NOMO-1 (cell line): Measurements from ENCODE around the gene KRTAP5-3.
A peak's percentile ranks its signal among the peaks of the same experiment; 100 is the strongest.

Experiments
- DNase-seq, 2 experiments: peaks; one replicate each; lab custom pipeline; 2025; ENCODE audit not compliant: unreplicated experiment in 2 of 2; lab: John Stamatoyannopoulos, UW

KRTAP5-3 gene

GRCh38 chr11:1644601-1645356 lies 36.5 kb upstream of the KRTAP5-3 start:
- DNase-seq, result no peak

DNA sequence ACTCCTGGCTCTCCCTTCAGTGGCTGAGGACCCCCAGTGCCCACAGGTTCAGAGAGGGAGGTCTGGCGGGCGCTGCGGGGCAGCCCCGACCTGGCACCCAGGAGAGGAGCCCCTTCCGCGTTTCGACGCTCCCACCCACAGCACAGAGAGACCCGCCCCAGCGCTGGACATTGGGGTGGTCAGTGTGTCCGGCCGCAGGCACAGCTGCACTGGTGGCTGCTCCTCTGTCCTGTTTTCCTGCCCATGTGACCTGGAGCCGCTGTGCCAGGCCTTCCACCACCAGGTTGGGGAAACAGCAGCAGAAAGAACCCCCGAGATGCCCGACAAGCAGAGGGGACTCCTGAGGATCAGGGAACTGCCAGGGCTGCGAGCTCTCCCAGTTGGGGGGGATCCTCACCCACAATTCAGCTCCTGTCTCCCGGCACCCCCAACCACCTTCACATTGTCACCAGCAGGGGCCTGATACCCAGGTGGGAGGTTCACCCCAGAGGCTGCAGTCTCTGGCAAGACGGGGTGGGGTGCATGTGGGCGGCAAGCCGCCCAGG lies 35.0 kb upstream of the KRTAP5-3 start:
- no peak for DNase-seq

DNA sequence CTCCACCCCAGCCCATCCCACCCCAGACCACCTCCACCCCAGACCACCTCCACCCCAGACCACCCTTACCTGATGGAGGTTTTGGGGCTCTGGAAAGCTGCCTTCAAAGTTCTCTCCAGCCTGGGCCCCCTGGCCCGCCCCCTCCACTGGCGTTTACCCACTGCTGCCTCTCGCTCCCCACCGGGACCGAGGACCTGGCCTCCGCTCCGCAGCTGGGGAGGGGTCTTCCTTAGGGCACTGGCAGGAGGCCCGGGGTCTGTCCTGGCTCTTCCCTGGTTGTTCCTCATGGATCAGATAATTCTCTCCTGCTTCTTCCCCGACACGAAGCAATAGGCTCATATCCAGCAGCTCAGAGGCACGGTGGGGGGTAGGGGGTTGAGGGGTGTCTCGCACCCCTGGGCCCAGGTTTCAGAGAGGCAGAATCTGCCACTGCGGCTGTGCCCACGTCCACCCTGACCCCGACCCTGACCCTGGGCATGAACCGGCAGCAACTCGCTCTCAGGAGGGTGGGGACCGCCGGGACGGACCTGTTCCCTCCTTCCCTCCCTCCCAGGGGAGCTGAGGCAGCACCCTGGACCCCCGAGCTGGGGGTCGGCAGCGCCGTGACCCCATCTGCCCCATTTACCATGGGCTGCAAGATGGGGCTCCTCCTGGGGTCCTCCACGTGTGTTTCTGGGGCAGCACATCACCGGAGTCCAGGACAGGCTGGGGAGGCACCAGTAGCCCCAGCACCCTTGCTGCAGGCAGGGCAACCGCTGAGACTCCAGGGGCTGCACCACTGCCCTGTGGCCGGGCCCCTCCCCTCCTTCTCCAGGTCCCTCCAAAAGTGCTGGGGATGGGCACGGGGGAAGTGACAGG lies 34.3 kb upstream of the KRTAP5-3 start:
- DNase-seq, result no peak

DNA sequence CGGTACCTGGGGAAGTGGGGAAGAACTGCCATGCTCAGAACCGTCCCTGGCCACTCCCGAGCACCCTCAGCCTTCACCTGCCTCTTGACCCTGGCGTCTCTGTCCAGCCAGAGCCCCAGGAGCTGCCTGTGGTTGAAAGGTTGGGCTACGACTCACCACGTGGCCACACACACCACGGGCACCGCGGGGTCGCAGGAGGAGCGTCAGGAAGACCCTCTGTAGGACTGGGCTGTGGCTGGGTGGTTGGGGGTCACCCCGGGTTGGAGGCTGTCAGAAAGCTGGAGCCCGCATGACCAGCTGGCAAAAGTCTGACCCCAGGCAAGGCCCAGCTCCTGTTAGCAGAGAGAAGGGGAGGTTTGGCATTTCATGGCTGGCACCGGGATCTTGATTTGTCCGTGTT lies 32.8 kb upstream of the KRTAP5-3 start:
- no peak for DNase-seq

DNA sequence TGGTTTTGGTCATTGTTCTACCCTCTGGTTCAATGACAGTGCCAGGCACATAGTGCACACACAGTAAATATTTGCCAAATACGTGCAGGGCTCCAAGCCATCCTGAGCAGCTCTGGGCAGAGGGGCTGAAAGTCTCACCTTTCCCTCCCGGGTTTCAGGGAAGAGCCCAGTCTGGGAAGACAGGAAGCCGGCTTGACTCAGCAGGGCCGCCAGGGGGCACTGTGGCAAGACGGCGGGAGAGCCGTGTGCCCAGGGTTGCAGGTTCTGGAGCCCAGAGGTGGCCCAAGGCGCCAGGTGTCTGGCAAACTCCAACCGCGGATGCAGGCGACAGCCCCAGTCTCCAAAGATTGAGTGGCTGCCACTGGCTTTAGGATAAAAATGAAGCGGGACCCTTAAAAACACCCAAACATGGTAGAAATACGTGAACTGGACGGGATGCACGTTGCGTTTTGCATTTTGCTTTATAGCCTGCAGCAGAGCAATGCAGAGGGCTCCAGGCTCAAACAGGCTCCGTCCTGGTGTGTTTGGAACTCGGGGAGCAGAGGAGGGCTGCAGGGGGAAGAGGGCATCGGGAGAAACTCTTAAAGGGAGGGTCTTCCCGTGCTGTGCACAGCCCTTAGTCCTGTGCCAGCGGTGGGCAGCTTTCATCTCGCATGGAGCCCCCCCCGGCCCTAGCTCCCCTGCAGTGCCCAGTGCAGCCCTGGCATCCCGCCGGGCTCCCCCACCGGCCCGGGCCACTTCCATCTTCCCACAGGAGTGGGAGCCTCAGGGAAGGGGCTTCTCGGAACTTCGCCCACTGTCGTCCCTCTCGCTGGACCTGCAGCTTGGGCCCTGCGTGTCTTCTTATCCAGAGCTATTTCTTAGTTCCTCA lies 32.0 kb upstream of the KRTAP5-3 start:
- DNase-seq, result no peak

DNA sequence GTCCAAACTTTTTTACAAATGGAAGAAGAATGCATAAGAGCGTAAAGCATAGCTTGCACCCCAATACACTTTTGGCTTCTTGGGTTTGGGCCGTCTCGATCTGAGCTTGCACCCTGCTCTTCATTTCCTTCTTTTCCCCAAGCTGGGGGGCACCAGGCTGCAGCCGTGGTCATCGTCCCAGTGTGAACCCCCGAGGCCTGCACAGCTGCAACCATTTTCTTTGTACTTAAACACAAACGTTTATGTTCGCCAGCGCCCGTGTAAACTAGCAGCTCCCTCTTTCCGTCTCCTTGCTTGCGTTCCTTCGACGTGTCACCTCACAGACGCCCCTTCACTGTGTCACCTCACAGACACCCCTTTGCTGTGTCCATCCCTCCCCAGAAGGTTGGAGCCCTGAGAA lies 31.4 kb upstream of the KRTAP5-3 start:
- DNase-seq, result no peak

DNA sequence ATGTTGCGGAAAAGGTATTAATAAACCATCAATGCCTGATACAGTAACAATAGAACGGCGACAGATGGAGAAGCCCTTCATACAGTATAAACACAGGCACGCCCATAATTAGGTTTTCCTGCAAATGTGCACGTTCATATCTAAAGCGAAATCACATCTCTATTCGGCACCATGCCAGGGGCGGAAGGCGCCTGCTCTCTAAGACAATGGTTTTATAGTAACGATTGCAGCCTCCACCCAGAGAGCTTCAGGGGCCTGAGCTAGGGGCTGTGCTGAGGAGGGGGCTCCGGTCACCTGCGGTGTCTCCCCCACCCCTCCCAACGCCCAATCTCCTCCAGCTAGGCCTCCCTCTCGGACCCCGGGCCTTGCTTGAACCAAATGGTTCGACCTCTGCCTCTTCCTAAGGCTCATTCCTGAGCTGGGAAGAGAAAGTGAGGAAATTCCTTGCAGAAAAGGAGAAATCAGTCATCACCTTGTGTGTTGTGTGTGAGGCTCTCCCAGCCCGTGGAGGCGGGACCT lies 30.9 kb upstream of the KRTAP5-3 start:
- no peak for DNase-seq

DNA sequence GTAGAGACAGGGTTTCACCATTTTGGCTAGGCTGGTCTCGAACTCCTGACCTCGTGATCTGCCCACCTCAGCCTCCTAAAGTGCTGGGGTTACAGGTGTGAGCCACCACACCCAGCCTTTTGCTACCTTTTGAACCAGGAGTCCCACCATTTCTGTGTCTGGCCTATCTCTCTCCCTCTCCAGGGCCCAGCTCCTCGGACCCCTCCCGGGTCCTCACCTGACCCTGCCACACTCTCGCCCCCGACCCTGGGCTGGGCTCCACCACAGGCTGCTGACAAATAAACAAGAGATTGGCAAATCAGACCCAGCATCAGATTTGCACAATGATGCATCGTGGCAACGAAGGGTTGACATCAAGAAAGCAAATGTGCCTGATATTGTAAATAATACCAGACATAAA lies 30.1 kb upstream of the KRTAP5-3 start:
- DNase-seq, result no peak

DNA sequence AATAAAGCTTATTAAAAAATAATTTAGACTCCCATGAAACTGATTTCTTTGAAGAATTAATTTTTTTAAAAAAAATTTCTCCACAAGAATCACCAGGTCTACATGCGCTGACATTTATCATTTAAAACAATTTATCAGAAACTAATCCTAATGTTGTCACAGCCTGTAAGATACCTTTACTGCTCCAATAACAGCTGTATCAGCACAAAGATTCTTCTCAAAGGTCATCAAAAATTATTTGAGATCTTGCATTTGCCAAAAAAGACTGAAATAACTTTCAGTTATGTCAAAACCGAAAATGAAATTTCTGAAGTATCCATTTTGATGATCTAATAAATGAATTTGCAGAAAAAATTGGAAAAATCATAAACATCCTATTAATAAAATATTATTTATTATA lies 29.4 kb upstream of the KRTAP5-3 start:
- no peak for DNase-seq

DNA sequence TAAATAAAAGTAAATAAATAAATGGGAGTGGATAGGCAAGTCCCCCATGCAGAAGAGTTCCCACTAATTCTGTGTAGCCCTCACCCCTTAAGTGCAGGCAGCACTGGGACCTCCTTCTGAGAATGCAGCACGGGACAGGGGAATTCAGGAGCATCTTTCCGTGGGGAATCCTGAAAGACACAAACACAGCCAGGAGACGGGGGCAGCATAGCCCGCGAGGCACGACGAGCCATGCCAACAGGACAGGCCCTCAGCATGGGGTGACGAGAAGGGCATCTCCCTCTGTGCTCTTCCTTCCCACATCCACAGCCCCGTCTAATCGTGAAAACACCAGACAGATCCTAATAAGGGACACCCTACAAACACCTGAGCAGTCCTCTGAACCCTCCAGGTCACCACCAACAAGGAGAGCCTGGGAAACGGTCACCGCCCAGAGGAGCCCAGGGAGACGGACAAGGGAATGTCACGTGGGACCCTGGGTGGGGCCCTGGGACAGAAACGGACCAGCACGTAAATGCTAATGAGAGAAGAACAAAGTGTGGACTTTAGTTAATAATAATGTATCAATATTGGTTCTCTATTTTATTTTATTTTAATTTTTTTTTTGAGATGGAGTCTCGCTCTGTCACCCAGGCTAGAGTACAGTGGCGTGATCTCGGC lies 28.2 kb upstream of the KRTAP5-3 start:
- DNase-seq, result no peak

DNA sequence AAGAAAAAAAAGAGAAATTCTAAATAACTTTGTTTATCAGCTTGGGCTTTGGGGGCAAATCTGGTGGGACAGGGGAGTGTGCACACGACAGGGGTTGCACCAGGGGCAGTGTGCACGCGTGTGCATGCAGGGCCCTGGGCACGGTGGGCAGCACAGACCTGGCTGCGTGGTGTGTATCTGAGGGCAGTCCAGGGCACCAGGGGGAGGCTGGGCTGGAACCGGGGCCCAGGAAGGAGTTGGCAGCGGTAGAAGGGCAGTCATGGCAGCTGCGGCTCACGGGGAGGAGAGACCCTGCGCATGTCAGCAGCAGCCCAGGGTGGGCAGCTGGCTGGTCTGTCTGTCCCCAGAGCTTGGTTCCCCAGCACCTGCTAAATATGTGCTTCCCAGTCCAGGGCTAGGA lies 25.6 kb upstream of the KRTAP5-3 start:
- DNase-seq, result no peak

DNA sequence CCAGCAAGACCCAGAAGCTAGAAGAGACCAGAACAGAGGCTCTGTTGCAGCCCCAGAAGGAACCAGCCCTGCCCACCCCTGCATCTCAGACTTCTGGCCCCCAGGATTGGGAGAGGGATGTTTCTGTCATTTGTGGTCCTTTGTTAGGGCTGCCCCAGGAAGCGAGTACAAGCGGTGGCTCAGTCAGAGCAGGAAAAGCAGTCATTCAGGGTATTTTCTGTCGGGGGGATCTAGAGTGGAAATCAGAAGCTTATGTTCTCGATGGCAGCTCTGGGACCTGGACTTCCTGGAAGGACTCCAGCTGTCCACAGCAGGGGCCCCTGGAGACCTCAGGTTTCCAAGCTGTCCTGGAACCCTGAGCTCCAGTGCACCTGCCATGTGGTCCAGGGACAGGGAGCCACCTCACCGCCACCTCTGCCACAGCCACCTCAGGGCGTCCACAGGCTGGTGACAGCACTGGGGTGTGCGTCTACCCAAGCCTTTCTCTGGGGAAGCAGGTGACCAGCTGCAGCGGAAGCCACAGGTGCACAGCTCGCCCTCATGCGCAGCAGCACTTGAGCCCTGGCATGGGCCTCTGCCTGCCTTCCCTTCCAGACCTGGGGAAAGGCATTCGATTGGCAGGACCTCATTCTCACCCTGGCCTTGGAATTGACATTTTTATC lies 23.9 kb upstream of the KRTAP5-3 start:
- no peak for DNase-seq

DNA sequence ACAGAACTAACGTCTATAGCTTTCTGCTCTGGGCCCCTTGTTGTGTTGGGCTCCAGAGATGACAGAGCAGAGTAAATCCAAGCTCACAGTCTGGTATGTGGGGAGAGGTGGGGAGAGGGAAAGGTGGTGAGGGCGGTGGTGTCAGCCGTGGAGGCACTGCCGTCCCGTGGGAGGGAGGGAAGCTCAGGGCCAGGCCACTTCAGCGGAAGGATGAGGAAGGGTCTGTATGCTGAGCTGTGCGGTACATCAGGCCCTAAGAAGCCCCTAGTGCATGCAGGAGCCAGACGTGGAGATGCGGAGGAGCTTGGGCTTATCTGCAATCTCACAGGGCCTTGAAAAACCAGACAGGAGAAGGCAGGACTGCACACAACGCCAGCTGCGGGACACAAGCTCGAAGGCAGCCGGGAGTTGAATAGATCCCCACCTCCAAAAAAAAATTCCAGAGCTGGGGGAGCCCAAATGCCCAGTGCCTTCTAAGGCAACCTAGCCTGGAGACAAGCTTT lies 22.9 kb upstream of the KRTAP5-3 start:
- no peak for DNase-seq

- no peak for DNase-seq
These were observed 22.0 kb upstream of the KRTAP5-3 start for GRCh38 chr11:1630271-1630670.

DNA sequence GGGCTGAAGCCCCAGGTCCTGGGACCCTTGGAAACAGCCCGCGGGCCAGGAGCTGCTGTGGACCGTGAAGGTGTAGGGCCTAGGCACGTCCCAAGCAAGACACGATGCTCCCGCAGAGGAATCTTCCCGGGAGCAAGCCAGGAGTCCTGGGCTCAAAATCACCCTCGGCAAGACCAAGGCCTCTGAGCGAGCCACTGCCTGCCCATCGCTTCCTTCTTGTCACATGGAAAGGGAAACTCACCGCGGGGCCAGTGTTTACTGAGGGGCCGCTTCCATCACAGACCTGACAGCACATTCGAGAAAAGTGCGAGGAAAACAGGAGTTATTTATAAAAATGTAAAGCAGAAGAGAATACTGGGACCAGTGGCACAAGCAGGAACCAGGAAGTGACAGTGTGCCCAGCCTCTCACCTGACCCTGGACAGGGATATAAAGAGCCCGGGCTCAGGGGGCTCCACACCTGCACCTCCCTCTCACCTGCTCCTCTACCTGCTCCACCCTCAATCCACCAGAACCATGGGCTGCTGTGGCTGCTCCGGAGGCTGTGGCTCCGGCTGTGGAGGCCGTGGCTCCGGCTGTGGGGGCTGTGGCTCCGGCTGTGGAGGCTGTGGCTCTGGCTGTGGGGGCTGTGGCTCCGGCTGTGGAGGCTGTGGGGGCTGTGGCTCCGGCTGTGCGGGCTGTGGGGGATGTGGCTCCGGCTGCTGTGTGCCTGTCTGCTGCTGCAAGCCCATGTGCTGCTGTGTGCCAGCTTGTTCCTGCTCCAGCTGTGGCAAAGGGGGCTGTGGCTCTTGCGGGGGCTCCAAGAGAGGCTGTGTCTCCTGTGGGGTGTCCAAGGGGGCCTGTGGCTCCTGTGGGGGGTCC lies 21.3 kb upstream of the KRTAP5-3 start, which contains the start of gene KRTAP5-5:
Gene KRTAP5-5 (plus strand): TSS at position 450 of the 860 bp plus-strand sequence. CDS start 66 bp downstream, at position 516.
- DNase-seq, result no peak

GRCh38 chr11:1628506-1629325 lies 20.5 kb upstream of the KRTAP5-3 start:
- DNase-seq, result peak; percentile 20 to 49

- DNase-seq, result no peak
These were observed 17.3 kb upstream of the KRTAP5-3 start for GRCh38 chr11:1625541-1625940.
